Esophagus squamous epithelium (tissue), 5 donors: Measurements from ENCODE around the gene SNX32. TPM values are rescaled to one million over a fixed set of nuclear protein-coding genes. Genes with fewer than 3 reads are reported as not detected.

Experiments used
- DNase-seq: peaks from one replicate; lab custom pipeline; 2025; lab: John Stamatoyannopoulos, UW
- H3K27ac ChIP-seq, 4 donors: fragments of 200-600 bp; sonication (generic); one replicate each; pipeline ENCODE4 v1.5.1; 2016 to 2019; ENCODE audit warnings: mild to moderate bottlenecking in 1 of 4
- H3K27me3 ChIP-seq, 4 donors: fragments of 200-600 bp; sonication (generic); 1 replicate in 3 of 4; 2 replicates in 1 of 4; pipeline versions ENCODE4 v1.5.1 to v1.6.0; 2017 to 2021; ENCODE audit warnings: antibody characterized with exemption in 1 of 4
- H3K36me3 ChIP-seq, 3 donors: fragments of 200-600 bp; sonication (generic); one replicate each; pipeline ENCODE4 v1.5.1; 2016 to 2019
- H3K4me1 ChIP-seq, 3 donors: fragments of 200-600 bp; sonication (generic); one replicate each; pipeline ENCODE4 v1.5.1; 2017 to 2019
- H3K4me3 ChIP-seq, 4 donors: fragments of 200-600 bp; sonication (generic); 1 replicate in 3 of 4; 2 replicates in 1 of 4; pipeline ENCODE4 v1.5.1; 2016 to 2019; ENCODE audit warnings: mild to moderate bottlenecking in 2 of 4, moderate library complexity in 1 of 4
- H3K9me3 ChIP-seq, 3 donors: fragments of 200-600 bp; sonication (generic); one replicate each; pipeline ENCODE4 v1.5.1; 2016 to 2019
- POLR2A ChIP-seq, 4 donors: fragments of 450-650 bp; IDR thresholded peaks; one replicate each; pipeline ENCODE4 v1.6.1; 2017; ENCODE audit warnings: antibody characterized with exemption in 4 of 4, mild to moderate bottlenecking in 4 of 4, moderate library complexity in 3 of 4
- WGBS, 2 donors: methylation state at CpG; one replicate each; pipeline ENCODE4 v1.1.5; 2018; 5-methylcytosine and 5-hydroxymethylcytosine counted together
- intact Hi-C: fragments of 100-400 bp; cut with DNase I; formaldehyde crosslinking; loops from one replicate; pipeline ENCODE4 v1.15.0; 2022
- total RNA-seq, 4 donors: library from RNA; depleted of rRNA; stranded (reverse); fragments of >200 nt; gene quantifications; one replicate each; pipeline ENCODE4 v1.1.0, GENCODE V29; 2016
- TF ChIP-seq, protein P1 (sequence below), 6 experiments: fragments of 450-650 bp in 4 of 6; fragments of 200-600 bp in 2 of 6; sonication (generic) in 2 of 6; IDR thresholded peaks; one replicate each; pipeline ENCODE4 v1.5.1; 2016 to 2019; ENCODE audit warnings: antibody characterized with exemption in 6 of 6, mild to moderate bottlenecking in 4 of 6, moderate library complexity in 4 of 6
- donor health status: DM: yes; HTN: yes; CAD: no.

The SNX32 gene
- total RNA-seq, 4 donors from 2014 or later = 0.38 TPM; not detected in 3

DNA sequence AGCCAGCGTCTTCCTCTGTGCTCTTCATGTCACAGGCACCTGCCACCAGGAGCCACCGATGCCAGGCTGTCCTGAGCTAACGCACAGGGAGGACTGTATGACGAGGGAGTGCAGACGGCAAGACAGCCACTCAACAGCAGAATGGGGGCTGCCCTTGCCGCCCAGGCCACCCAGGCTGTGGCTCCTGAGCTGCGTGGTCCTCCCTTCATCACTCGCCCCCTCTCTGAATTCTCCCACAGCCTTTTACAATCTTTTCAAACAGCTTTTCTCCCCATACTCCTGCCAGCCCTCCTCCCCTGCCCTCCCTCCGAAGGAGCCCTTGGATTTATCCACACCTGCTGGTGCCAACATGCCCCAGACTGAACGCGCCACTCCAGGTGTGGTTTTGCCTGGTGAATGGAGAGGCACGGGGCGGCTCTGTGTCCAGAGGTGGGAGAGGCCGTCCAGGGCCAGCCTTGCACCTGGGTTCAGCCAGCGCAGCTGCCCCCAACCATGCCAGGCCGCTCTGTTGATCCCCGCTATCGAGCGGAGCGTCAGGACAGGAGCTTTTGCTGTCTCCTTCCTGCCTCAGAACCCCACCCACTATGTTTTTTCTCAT lies 24.9 kb upstream of the SNX32 start:
- Histone ChIP-seq H3K27ac (no peak overlapping the region), H3K4me1 (peaks cover 0 to 35% (median 3%) of the 10 kb centered on the region in 3 donors), H3K27me3 (peaks cover 0 to 56% (median 0%) of the 10 kb centered on the region in 4 donors), H3K9me3 (no peaks in the 10 kb centered on the region), H3K4me3 (no peak overlapping the region), H3K36me3 (no peaks in the 10 kb centered on the region)
- TF ChIP-seq, protein P1, sequence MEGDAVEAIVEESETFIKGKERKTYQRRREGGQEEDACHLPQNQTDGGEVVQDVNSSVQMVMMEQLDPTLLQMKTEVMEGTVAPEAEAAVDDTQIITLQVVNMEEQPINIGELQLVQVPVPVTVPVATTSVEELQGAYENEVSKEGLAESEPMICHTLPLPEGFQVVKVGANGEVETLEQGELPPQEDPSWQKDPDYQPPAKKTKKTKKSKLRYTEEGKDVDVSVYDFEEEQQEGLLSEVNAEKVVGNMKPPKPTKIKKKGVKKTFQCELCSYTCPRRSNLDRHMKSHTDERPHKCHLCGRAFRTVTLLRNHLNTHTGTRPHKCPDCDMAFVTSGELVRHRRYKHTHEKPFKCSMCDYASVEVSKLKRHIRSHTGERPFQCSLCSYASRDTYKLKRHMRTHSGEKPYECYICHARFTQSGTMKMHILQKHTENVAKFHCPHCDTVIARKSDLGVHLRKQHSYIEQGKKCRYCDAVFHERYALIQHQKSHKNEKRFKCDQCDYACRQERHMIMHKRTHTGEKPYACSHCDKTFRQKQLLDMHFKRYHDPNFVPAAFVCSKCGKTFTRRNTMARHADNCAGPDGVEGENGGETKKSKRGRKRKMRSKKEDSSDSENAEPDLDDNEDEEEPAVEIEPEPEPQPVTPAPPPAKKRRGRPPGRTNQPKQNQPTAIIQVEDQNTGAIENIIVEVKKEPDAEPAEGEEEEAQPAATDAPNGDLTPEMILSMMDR (IDR thresholded peaks at IDR 0.05) = no peak
- TF ChIP-seq POLR2A (IDR thresholded peaks at IDR 0.05) = no peak
- no peak for DNase-seq
- WGBS, 2 donors = 26 to 54% methylated on average over 9 of the region's 20 CpGs
- intact Hi-C loops = no loop called here

DNA sequence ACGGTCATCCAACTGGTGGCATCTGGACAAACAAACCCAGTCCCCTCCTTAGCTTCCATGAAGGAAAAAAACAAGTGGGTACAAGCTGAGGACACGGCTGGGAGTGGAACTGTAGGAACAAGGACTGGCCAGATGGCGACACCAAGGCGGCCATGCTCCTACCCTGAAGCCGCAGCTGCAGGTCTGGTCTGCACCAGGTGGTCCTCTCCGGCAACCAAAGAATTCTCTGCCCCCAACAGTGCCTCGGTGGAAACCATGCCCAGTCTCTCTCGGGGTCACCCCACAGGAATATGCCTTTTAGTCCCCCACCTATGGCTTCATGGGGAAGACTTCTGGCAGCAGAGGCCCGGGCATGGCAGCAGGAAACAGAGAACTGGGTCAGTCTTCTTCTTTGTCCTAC lies 24.3 kb upstream of the SNX32 start:
- Histone ChIP-seq H3K4me3 (no peak overlapping the region), H3K27me3 (peaks cover 0 to 49% (median 0%) of the 10 kb centered on the region in 4 donors), H3K9me3 (no peaks in the 10 kb centered on the region), H3K36me3 (no peaks in the 10 kb centered on the region), H3K27ac (no peak overlapping the region), H3K4me1 (peaks cover 0 to 35% (median 4%) of the 10 kb centered on the region in 3 donors)
- TF ChIP-seq, protein P1 (IDR thresholded peaks at IDR 0.05) = no peak
- TF ChIP-seq POLR2A (IDR thresholded peaks at IDR 0.05) = no peak
- intact Hi-C loops = no loop called here
- 45 to 64% methylated on average over 4 of the region's 9 CpGs for WGBS, 2 donors
- no peak for DNase-seq

DNA sequence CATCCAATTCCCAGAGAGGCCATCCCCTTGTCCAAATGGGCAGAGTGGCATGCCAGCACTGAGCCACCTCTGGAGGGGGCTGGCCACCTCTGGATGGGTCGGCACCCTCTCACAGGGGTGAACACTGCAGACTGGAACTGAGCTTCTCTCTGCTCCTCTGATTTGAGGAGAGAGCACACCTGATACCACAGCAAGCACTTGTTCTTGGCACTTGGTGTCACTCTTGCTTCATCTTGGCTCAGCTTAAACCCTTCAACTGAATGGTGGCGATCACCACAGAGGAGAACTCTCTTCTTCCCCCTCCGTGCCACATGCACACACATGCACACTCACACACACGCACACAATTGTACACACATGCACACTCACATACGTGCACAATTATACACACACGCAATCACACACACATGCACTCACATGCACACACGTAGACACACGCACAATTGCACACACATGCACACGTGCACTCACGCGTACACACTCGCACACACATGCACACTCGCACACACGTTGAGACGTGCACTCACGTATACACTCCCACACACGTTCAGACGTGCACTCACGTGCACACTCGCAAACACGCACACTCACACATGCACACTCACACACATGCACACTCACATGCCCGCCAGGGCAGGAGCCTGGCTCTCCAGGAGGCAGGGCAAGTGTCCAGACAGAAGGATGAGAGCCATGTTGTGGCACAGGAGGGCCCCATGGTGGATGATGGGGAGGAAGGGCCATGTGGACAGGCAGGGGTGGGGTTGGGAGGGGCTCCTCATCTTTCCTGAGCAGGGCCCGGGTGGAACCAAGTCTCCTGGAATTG lies 23.5 kb upstream of the SNX32 start:
- intact Hi-C loops = no loop called here
- TF ChIP-seq POLR2A (IDR thresholded peaks at IDR 0.05) = no peak
- TF ChIP-seq, protein P1 (IDR thresholded peaks at IDR 0.05) = peak in 1 of 6 experiments; percentile 6
- no peak overlapping the region for H3K27ac ChIP-seq
- 62 to 68% methylated on average over 21 to 22 of the region's 23 CpGs for WGBS, 2 donors
- H3K36me3 ChIP-seq = no peaks in the 10 kb centered on the region
- H3K4me3 ChIP-seq = no peak overlapping the region
- H3K4me1 ChIP-seq = peaks cover 0 to 42% (median 6%) of the 10 kb centered on the region in 3 donors
- no peak for DNase-seq
- H3K27me3 ChIP-seq = peaks cover 0 to 42% (median 0%) of the 10 kb centered on the region in 4 donors
- no peaks in the 10 kb centered on the region for H3K9me3 ChIP-seq

DNA sequence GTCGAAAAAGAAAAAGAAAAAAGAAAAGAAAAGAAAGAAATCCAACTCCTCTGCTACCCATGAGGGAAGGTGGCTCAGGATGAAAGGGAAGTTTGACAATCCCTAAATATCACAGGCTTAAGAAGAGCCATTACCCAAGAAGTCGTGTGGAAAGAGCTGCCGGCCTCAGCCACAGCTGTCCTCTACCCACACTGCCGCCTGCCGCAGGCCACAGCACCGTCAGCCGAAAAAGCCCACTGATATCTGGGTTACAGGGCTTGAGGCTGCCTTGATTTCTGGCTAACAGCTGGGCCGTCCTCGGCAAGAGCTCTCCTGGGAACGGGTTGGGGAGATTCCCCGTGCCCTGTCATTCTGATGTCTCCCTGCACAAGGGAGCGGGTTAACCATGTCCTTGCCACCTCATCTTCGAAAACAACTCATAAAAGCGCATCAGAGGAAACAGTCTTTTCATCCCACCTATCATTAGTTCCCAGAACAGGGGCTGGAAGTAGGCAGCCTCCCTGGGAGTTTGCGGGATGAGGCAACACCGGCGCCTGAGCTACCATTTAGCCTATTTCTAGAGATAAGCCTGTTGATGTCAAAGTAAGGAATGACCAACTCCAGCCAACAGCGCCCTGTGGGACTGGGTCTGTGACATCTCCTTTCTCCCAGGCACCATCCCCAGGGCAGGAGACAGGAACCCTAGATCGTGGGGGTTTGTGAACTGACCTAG lies 21.8 kb upstream of the SNX32 start:
- no peak overlapping the region for H3K4me3 ChIP-seq
- intact Hi-C loops = no loop called here
- H3K9me3 ChIP-seq = no peaks in the 10 kb centered on the region
- H3K4me1 ChIP-seq = peaks cover 2 to 58% (median 8%) of the 10 kb centered on the region in 3 donors
- no peak for TF ChIP-seq POLR2A (IDR thresholded peaks at IDR 0.05)
- TF ChIP-seq, protein P1 (IDR thresholded peaks at IDR 0.05) = no peak
- no peak overlapping the region for H3K27ac ChIP-seq
- DNase-seq = no peak
- peaks cover 0 to 26% (median 0%) of the 10 kb centered on the region in 4 donors for H3K27me3 ChIP-seq
- H3K36me3 ChIP-seq = no peaks in the 10 kb centered on the region
- 56 to 61% methylated on average over 11 to 15 of the region's 19 CpGs for WGBS, 2 donors
